ENCODE results near the gene ANAPC16. TPM values are rescaled to one million over a fixed set of nuclear protein-coding genes. Genes with fewer than 3 reads are reported as not detected.

The ANAPC16 gene
- total RNA-seq, 2 donors from 2014 or later: 57.4 to 68.4 TPM

DNA sequence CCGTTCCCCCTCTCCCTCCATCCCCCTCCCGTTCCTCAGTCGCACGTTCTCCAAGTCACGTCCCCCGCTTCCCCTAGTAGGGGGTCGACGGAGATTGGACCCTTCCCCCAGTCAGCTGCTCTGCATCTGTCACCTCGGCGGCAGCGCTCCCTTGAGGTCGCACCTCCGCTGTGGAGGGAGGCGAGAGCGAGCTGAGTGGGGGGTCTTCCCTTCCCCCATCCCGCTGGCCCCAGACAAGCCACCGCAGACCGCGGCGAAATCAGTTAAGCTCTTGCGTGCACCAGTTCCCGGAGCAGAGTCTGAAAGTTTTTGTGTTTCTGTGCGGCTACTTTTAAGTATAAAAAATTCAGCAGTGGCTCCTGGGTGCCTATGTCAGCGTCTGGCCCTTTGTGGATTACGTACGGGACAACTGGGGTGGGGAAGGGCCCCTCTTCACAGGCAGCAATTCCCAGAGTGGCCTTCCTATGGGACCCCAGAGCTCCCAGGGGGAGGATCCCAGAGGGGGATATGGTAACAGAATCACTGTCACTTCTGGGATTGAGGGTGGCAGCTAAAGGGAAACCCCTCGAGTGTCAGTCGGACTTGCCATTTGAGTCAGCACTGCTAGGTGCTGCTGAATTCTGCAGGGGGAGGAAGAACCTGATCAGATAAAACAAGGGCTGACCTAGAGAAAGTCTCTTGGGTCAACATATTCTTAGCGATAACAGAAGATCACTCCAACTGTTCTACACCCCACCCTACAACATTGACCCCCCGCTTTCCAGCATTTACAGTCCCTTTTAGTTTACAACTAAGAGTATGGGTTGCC, 45.4 kb downstream of the ANAPC16 start:
- TF ChIP-seq, protein P1, sequence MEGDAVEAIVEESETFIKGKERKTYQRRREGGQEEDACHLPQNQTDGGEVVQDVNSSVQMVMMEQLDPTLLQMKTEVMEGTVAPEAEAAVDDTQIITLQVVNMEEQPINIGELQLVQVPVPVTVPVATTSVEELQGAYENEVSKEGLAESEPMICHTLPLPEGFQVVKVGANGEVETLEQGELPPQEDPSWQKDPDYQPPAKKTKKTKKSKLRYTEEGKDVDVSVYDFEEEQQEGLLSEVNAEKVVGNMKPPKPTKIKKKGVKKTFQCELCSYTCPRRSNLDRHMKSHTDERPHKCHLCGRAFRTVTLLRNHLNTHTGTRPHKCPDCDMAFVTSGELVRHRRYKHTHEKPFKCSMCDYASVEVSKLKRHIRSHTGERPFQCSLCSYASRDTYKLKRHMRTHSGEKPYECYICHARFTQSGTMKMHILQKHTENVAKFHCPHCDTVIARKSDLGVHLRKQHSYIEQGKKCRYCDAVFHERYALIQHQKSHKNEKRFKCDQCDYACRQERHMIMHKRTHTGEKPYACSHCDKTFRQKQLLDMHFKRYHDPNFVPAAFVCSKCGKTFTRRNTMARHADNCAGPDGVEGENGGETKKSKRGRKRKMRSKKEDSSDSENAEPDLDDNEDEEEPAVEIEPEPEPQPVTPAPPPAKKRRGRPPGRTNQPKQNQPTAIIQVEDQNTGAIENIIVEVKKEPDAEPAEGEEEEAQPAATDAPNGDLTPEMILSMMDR (conservative IDR thresholded peaks at IDR 0.05): peak; percentile 51
- Histone ChIP-seq H3K27ac (ENCODE audit: low read depth, low read length) (peak overlapping the region; percentile 88), H3K27me3 (ENCODE audit: control insufficient read depth, insufficient read depth, low read length, poor library complexity, severe bottlenecking) (no peaks in the 10 kb centered on the region), H3K9me3 (ENCODE audit: control insufficient read depth, low read length) (no peaks in the 10 kb centered on the region), H3K4me1 (ENCODE audit: control insufficient read depth, insufficient read depth, low read length) (peaks cover 14% of the 10 kb centered on the region), H3K36me3 (ENCODE audit: control insufficient read depth, insufficient read depth, low read length) (no peaks in the 10 kb centered on the region), H3K4me3 (ENCODE audit: low read length) (peak overlapping the region; percentile 75), H3K9ac (ENCODE audit: extremely low read depth, low read length, poor library complexity, severe bottlenecking) (peak overlapping the region; percentile 86)
- no peaks in the 10 kb centered on the region for H3K9me3 Mint-ChIP-seq
- WGBS, 2 experiments (ENCODE audit: insufficient coverage in 1 of 2, insufficient read length in 1 of 2): 0 to 2% methylated on average over 2 to 29 of the region's 30 CpGs
- H3K4me3 Mint-ChIP-seq: peak overlapping the region; percentile 66
- H3K36me3 Mint-ChIP-seq (ENCODE audit: low read depth): no peaks in the 10 kb centered on the region
- H3K27ac Mint-ChIP-seq: peak overlapping the region; percentile 97
- H3K27me3 Mint-ChIP-seq (ENCODE audit: insufficient read depth): no peaks in the 10 kb centered on the region
- H3K4me1 Mint-ChIP-seq: peaks cover 50% of the 10 kb centered on the region
- peak; percentile 99 for DNase-seq

DNA sequence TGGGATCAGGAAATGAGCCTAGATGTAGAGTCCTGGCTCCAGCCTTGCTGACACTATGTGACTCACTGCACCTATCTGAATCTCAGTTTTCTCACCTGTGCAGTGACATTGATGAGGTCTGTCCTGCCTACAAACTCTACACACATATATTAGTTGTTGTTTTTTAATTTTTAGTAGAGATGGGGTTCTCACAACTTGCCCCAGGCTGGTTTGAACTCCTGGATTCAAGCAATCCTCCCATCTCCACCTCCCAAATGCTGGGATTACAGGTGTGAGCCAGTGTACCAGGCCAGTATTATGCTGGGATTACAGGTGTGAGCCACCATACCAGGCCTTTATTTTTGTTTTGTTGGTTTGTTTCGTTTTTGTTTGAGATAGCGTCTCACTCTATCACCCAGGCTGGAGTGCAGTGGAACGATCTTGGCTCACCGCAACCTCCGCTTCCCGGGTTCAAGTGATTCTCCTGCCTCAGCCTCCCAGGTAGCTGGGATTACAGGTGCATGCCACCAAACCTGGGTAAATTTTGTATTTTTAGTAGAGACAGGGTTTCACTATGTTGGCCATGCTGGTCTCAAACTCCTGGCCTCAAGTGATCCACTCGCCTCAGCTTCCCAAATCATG, 46.1 kb downstream of the ANAPC16 start:
- H3K27me3 ChIP-seq (ENCODE audit: control insufficient read depth, insufficient read depth, low read length, poor library complexity, severe bottlenecking): no peaks in the 10 kb centered on the region
- Mint-ChIP-seq H3K27me3 (ENCODE audit: insufficient read depth) (no peaks in the 10 kb centered on the region), H3K27ac (peak overlapping the region; percentile 97), H3K36me3 (ENCODE audit: low read depth) (no peaks in the 10 kb centered on the region), H3K4me3 (peak overlapping the region; percentile 66), H3K4me1 (peaks cover 48% of the 10 kb centered on the region), H3K9me3 (no peaks in the 10 kb centered on the region)
- H3K9ac ChIP-seq (ENCODE audit: extremely low read depth, low read length, poor library complexity, severe bottlenecking): peak overlapping the region; percentile 86
- peak overlapping the region; percentile 88 for H3K27ac ChIP-seq (ENCODE audit: low read depth, low read length)
- no peaks in the 10 kb centered on the region for H3K9me3 ChIP-seq (ENCODE audit: control insufficient read depth, low read length)
- H3K36me3 ChIP-seq (ENCODE audit: control insufficient read depth, insufficient read depth, low read length): no peaks in the 10 kb centered on the region
- TF ChIP-seq, protein P1 (conservative IDR thresholded peaks at IDR 0.05): no peak
- WGBS, 2 experiments (ENCODE audit: insufficient coverage in 1 of 2, insufficient read length in 1 of 2): 88 to 93% methylated on average over 6 to 7 of the region's 7 CpGs
- H3K4me3 ChIP-seq (ENCODE audit: low read length): peak overlapping the region; percentile 75
- no peak for DNase-seq
- H3K4me1 ChIP-seq (ENCODE audit: control insufficient read depth, insufficient read depth, low read length): peaks cover 14% of the 10 kb centered on the region

DNA sequence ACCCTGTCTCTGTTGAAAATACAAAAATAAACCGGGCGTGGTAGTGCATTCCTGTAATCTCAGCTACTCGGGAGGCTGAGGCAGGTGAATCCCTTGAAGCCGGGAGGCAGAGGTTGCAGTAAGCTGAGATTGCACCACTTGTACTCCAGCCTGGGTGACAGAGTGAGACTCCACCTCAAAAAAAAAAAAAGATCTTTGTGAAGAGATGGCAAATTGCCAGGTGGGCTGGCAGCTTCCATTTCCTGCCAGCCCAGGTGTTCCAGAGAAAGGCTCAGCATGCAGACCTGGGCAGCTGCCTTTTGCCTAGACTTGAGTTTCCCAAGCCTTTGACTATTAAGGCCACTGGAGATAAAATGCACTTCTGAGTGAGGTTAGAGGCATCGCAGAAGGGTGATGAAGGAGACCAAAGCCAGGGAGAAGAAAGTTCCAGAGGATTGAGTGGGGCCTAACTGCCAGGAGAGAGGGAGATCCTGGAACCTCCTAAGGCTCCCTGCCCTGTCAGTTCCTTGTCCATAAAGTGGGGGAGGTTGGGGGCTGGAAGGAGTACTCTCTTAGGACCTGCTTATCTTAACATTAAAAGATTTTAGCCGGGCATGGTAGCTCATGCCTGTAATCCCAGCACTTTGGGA, 47.9 kb downstream of the ANAPC16 start:
- Histone ChIP-seq H3K9ac (ENCODE audit: extremely low read depth, low read length, poor library complexity, severe bottlenecking) (no peak overlapping the region), H3K4me3 (ENCODE audit: low read length) (no peak overlapping the region), H3K36me3 (ENCODE audit: control insufficient read depth, insufficient read depth, low read length) (no peaks in the 10 kb centered on the region), H3K4me1 (ENCODE audit: control insufficient read depth, insufficient read depth, low read length) (peaks cover 14% of the 10 kb centered on the region), H3K9me3 (ENCODE audit: control insufficient read depth, low read length) (no peaks in the 10 kb centered on the region), H3K27ac (ENCODE audit: low read depth, low read length) (no peak overlapping the region), H3K27me3 (ENCODE audit: control insufficient read depth, insufficient read depth, low read length, poor library complexity, severe bottlenecking) (no peaks in the 10 kb centered on the region)
- H3K27ac Mint-ChIP-seq: no peak overlapping the region
- H3K4me3 Mint-ChIP-seq: no peak overlapping the region
- no peaks in the 10 kb centered on the region for H3K36me3 Mint-ChIP-seq (ENCODE audit: low read depth)
- DNase-seq: no peak
- TF ChIP-seq, protein P1 (conservative IDR thresholded peaks at IDR 0.05): no peak
- no peaks in the 10 kb centered on the region for H3K9me3 Mint-ChIP-seq
- peaks cover 45% of the 10 kb centered on the region for H3K4me1 Mint-ChIP-seq
- WGBS, 2 experiments (ENCODE audit: insufficient coverage in 1 of 2, insufficient read length in 1 of 2): 93 to 98% methylated on average over 6 of the region's 6 CpGs
- no peaks in the 10 kb centered on the region for H3K27me3 Mint-ChIP-seq (ENCODE audit: insufficient read depth)

Measured in endodermal cell (in vitro differentiated cells).